Hematopoietic multipotent progenitor cell (in vitro differentiated cells): ENCODE results near the gene LACRT. TPM values are rescaled to one million over a fixed set of nuclear protein-coding genes. Genes with fewer than 3 reads are reported as not detected.

ENCODE experiments used
- DNase-seq, 3 donors: peaks; one replicate each; pipeline ENCODE4 v3.0.0-alpha.2; 2011 to 2015; ENCODE audit warnings: low read depth in 2 of 3, low spot score in 2 of 3
- total RNA-seq: library from RNA; depleted of rRNA; stranded (reverse); fragments of >200 nt; gene quantifications from one replicate; pipeline ENCODE4 v1.2.3, GENCODE V29; 2012

The LACRT gene
- total RNA-seq, 1 donor: not detected

GRCh38 chr12:54603173-54603814 lies 31.4 kb downstream of the LACRT start:
- peak; percentile 34 to 87 (median 66) for DNase-seq

GRCh38 chr12:54602661-54603060 lies 32.0 kb downstream of the LACRT start:
- DNase-seq: no peak

GRCh38 chr12:54601841-54602240 lies 32.9 kb downstream of the LACRT start:
- DNase-seq: no peak

- DNase-seq: no peak
Measured at GRCh38 chr12:54598970-54599369, 35.7 kb downstream of the LACRT start.

- peak; percentile 14 to 64 (median 41) for DNase-seq
Measured at GRCh38 chr12:54596526-54596946, 38.2 kb downstream of the LACRT start.

- DNase-seq: no peak
Measured at GRCh38 chr12:54595471-54595870, 39.2 kb downstream of the LACRT start.

GRCh38 chr12:54593725-54594124 lies 41.0 kb downstream of the LACRT start:
- DNase-seq: no peak

- DNase-seq: no peak
Measured at GRCh38 chr12:54593135-54593534, 41.6 kb downstream of the LACRT start.

- DNase-seq: no peak
Measured at GRCh38 chr12:54592316-54592715, 42.4 kb downstream of the LACRT start.

GRCh38 chr12:54590978-54591591 lies 43.6 kb downstream of the LACRT start:
- no peak for DNase-seq

GRCh38 chr12:54589964-54590363 lies 44.7 kb downstream of the LACRT start:
- DNase-seq: no peak

GRCh38 chr12:54588890-54589267 lies 45.8 kb downstream of the LACRT start:
- no peak for DNase-seq

GRCh38 chr12:54588110-54588889 lies 46.4 kb downstream of the LACRT start, which contains the start of gene PPP1R1A:
Gene PPP1R1A (minus strand): TSS chr12:54588659. CDS start chr12:54588488, 171 bp downstream.
- DNase-seq: no peak

- DNase-seq: no peak
Measured at GRCh38 chr12:54587315-54587873, 47.3 kb downstream of the LACRT start.

GRCh38 chr12:54586620-54587019 lies 48.1 kb downstream of the LACRT start:
- no peak for DNase-seq

GRCh38 chr12:54585243-54585642 lies 49.5 kb downstream of the LACRT start:
- no peak for DNase-seq

GRCh38 chr12:54584128-54584527 lies 50.6 kb downstream of the LACRT start:
- no peak for DNase-seq

- DNase-seq: no peak
Measured at GRCh38 chr12:54583726-54584125, 51.0 kb downstream of the LACRT start.

- DNase-seq: no peak
Measured at GRCh38 chr12:54581412-54581811, 53.3 kb downstream of the LACRT start.
